Esophagus squamous epithelium (tissue), 5 donors: Measurements from ENCODE around the gene APOBEC3G. TPM values are rescaled to one million over a fixed set of nuclear protein-coding genes. Genes with fewer than 3 reads are reported as not detected.

ENCODE experiments used
- DNase-seq: peaks from one replicate; lab custom pipeline; 2025; lab: John Stamatoyannopoulos, UW
- H3K27ac ChIP-seq, 4 donors: fragments of 200-600 bp; sonication (generic); one replicate each; pipeline ENCODE4 v1.5.1; 2016 to 2019; ENCODE audit warnings: mild to moderate bottlenecking in 1 of 4
- H3K27me3 ChIP-seq, 4 donors: fragments of 200-600 bp; sonication (generic); 1 replicate in 3 of 4; 2 replicates in 1 of 4; pipeline versions ENCODE4 v1.5.1 to v1.6.0; 2017 to 2021; ENCODE audit warnings: antibody characterized with exemption in 1 of 4
- H3K36me3 ChIP-seq, 3 donors: fragments of 200-600 bp; sonication (generic); one replicate each; pipeline ENCODE4 v1.5.1; 2016 to 2019
- H3K4me1 ChIP-seq, 3 donors: fragments of 200-600 bp; sonication (generic); one replicate each; pipeline ENCODE4 v1.5.1; 2017 to 2019
- H3K4me3 ChIP-seq, 4 donors: fragments of 200-600 bp; sonication (generic); 1 replicate in 3 of 4; 2 replicates in 1 of 4; pipeline ENCODE4 v1.5.1; 2016 to 2019; ENCODE audit warnings: mild to moderate bottlenecking in 2 of 4, moderate library complexity in 1 of 4
- H3K9me3 ChIP-seq, 3 donors: fragments of 200-600 bp; sonication (generic); one replicate each; pipeline ENCODE4 v1.5.1; 2016 to 2019
- CTCF ChIP-seq, 6 experiments: fragments of 450-650 bp in 4 of 6; fragments of 200-600 bp in 2 of 6; sonication (generic) in 2 of 6; IDR thresholded peaks; one replicate each; pipeline ENCODE4 v1.5.1; 2016 to 2019; ENCODE audit warnings: antibody characterized with exemption in 6 of 6, mild to moderate bottlenecking in 4 of 6, moderate library complexity in 4 of 6
- POLR2A ChIP-seq, 4 donors: fragments of 450-650 bp; IDR thresholded peaks; one replicate each; pipeline ENCODE4 v1.6.1; 2017; ENCODE audit warnings: antibody characterized with exemption in 4 of 4, mild to moderate bottlenecking in 4 of 4, moderate library complexity in 3 of 4
- WGBS, 2 donors: methylation state at CpG; one replicate each; pipeline ENCODE4 v1.1.5; 2018; 5-methylcytosine and 5-hydroxymethylcytosine counted together
- intact Hi-C: fragments of 100-400 bp; cut with DNase I; formaldehyde crosslinking; loops from one replicate; pipeline ENCODE4 v1.15.0; 2022
- total RNA-seq, 4 donors: library from RNA; depleted of rRNA; stranded (reverse); fragments of >200 nt; gene quantifications; one replicate each; pipeline ENCODE4 v1.1.0, GENCODE V29; 2016
- donor health status: DM: yes; HTN: yes; CAD: no.

The APOBEC3G gene
- total RNA-seq, 4 donors from 2014 or later, result 0.91 to 12.1 (median 6.5) TPM

- no peak for TF ChIP-seq POLR2A (IDR thresholded peaks at IDR 0.05)
- 81 to 95% methylated on average over 11 to 20 of the region's 23 CpGs for WGBS, 2 donors
- intact Hi-C loops, result no loop called here
- H3K27ac ChIP-seq, result peak overlapping the region in 2 of 4 donors; percentile 31 to 73
- no peaks in the 10 kb centered on the region for H3K36me3 ChIP-seq
- H3K4me3 ChIP-seq, result no peak overlapping the region
- H3K27me3 ChIP-seq, result peaks cover 0 to 11% (median 0%) of the 10 kb centered on the region in 4 donors
- no peaks in the 10 kb centered on the region for H3K9me3 ChIP-seq
- no peak for DNase-seq
- peaks cover 0 to 22% (median 0%) of the 10 kb centered on the region in 3 donors for H3K4me1 ChIP-seq
Observed at GRCh38 chr22:39091126-39092081, 14.3 kb downstream of the APOBEC3G start.

DNA sequence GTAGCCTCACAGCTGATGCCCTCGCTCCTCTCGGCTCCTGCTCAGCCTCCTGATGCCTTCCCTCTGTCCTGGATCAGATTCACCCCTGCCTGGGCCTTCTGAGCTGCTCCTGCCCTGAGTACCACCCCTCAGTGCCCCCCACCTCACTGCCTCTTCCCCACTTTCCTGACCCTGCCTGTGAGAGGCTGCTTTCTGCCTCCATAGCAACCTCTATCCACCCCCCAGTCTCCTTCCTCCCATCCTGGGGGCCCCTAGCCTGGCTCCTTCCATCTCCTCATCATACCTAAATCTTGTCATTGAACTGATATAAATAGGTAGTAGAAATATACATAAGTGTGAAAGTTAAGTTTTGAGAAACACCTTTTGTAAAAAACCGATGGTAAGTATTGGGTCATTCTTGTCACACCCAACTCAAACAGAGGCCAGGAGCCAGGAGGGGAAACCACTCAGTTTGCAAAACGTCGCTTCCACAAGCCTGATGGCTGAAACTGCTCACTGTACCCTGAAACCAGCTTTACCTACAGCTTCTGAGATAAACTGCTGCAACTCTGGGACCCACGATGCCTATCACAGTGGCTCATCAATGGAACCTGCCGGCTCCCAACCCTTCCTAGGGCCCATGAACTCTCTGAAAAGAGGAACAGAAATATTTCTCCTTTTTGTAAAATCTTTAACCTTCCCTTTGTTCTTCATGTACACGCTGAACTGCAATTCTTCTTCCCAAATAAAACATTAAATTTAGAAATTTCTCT lies 15.2 kb downstream of the APOBEC3G start:
- Histone ChIP-seq H3K4me1 (peaks cover 8 to 31% (median 8%) of the 10 kb centered on the region in 3 donors), H3K27me3 (peaks cover 0 to 11% (median 0%) of the 10 kb centered on the region in 4 donors), H3K36me3 (no peaks in the 10 kb centered on the region), H3K9me3 (no peaks in the 10 kb centered on the region), H3K4me3 (no peak overlapping the region), H3K27ac (peak overlapping the region in 2 of 4 donors; percentile 4 to 73)
- no peak for DNase-seq
- TF ChIP-seq CTCF (IDR thresholded peaks at IDR 0.05), result no peak
- no peak for TF ChIP-seq POLR2A (IDR thresholded peaks at IDR 0.05)
- WGBS, 2 donors, result 60 to 64% methylated on average over 8 of the region's 8 CpGs
- intact Hi-C loops, result no loop called here

GRCh38 chr22:39094717-39095389 lies 17.8 kb downstream of the APOBEC3G start:
- Histone ChIP-seq H3K4me3 (no peak overlapping the region), H3K36me3 (no peaks in the 10 kb centered on the region), H3K4me1 (peaks cover 11 to 44% (median 22%) of the 10 kb centered on the region in 3 donors), H3K27me3 (peaks cover 0 to 11% (median 0%) of the 10 kb centered on the region in 4 donors), H3K9me3 (no peaks in the 10 kb centered on the region), H3K27ac (peak overlapping the region in 1 of 4 donors; percentile 18)
- 78 to 86% methylated on average over 11 of the region's 14 CpGs for WGBS, 2 donors
- intact Hi-C loops, result no loop called here
- TF ChIP-seq POLR2A (IDR thresholded peaks at IDR 0.05) (no peak), CTCF (IDR thresholded peaks at IDR 0.05) (no peak)
- no peak for DNase-seq

- Histone ChIP-seq H3K4me3 (no peak overlapping the region), H3K27ac (no peak overlapping the region), H3K27me3 (peaks cover 0 to 5% (median 0%) of the 10 kb centered on the region in 4 donors), H3K4me1 (peaks cover 11 to 46% (median 22%) of the 10 kb centered on the region in 3 donors), H3K36me3 (no peaks in the 10 kb centered on the region), H3K9me3 (no peaks in the 10 kb centered on the region)
- DNase-seq, result no peak
- TF ChIP-seq CTCF (IDR thresholded peaks at IDR 0.05) (no peak), POLR2A (IDR thresholded peaks at IDR 0.05) (no peak)
- 57 to 67% methylated on average over 1 of the region's 3 CpGs for WGBS, 2 donors
- intact Hi-C loops, result no loop called here
Observed at GRCh38 chr22:39095971-39096370, 18.9 kb downstream of the APOBEC3G start.
